LHCN-M2 (cell line): ENCODE data around the gene TATDN2. TPM values are rescaled to one million over a fixed set of nuclear protein-coding genes. Genes with fewer than 3 reads are reported as not detected.
A peak's percentile ranks its signal among the peaks of the same experiment; 100 is the strongest.

Experiments used
- DNase-seq: peaks from one replicate; pipeline ENCODE4 v3.0.0-alpha.2; 2012; ENCODE audit warnings: low read depth
- polyA plus RNA-seq: library from polyadenylated mRNA; unstranded; fragments of >200 nt; gene quantifications from one replicate; pipeline ENCODE4 v1.2.1, GENCODE V29; 2012; ENCODE audit warnings: missing spikeins
- total RNA-seq: library from RNA; depleted of rRNA; stranded (reverse); fragments of >200 nt; gene quantifications from 2 replicates; pipeline ENCODE4 v1.2.3, GENCODE V29; 2014; rRNA removed

The TATDN2 gene
- total RNA-seq: 11.4 and 12.9 TPM in 2 replicates
- 21.0 TPM for polyA plus RNA-seq

GRCh38 chr3:10248184-10248983, at the start of gene TATDN2:
Gene TATDN2, plus strand, starts transcription at chr3:10248459. Its CDS starts 742 bp downstream, at chr3:10249201.
- DNase-seq: peak; percentile 93

- DNase-seq: no peak
These were observed 49.3 kb upstream of the TATDN2 start for GRCh38 chr3:10198761-10199649.

GRCh38 chr3:10204921-10205320, 43.3 kb upstream of the TATDN2 start:
- DNase-seq: no peak

GRCh38 chr3:10205451-10206165, 42.7 kb upstream of the TATDN2 start:
- DNase-seq: peak; percentile 95

- no peak for DNase-seq
These were observed 42.1 kb upstream of the TATDN2 start for GRCh38 chr3:10206166-10206511.

- DNase-seq: no peak
These were observed 35.0 kb upstream of the TATDN2 start for GRCh38 chr3:10213156-10213792.

GRCh38 chr3:10215578-10216368, 32.5 kb upstream of the TATDN2 start:
- DNase-seq: no peak

GRCh38 chr3:10217359-10217758, 30.9 kb upstream of the TATDN2 start:
- DNase-seq: no peak

GRCh38 chr3:10219737-10220136, 28.5 kb upstream of the TATDN2 start:
- DNase-seq: no peak

GRCh38 chr3:10223676-10224639, 24.3 kb upstream of the TATDN2 start:
- DNase-seq: peak; percentile 65

- DNase-seq: peak; percentile 75
These were observed 23.2 kb upstream of the TATDN2 start for GRCh38 chr3:10224794-10225665.

- no peak for DNase-seq
These were observed 22.0 kb upstream of the TATDN2 start for GRCh38 chr3:10226293-10226692.

- DNase-seq: no peak
These were observed 19.9 kb upstream of the TATDN2 start for GRCh38 chr3:10228248-10228950.

- DNase-seq: no peak
These were observed 18.7 kb upstream of the TATDN2 start for GRCh38 chr3:10229576-10229975.

- no peak for DNase-seq
These were observed 16.1 kb upstream of the TATDN2 start for GRCh38 chr3:10232137-10232536.

GRCh38 chr3:10233988-10234387, 14.3 kb upstream of the TATDN2 start:
- no peak for DNase-seq

GRCh38 chr3:10234526-10235230, 13.6 kb upstream of the TATDN2 start:
- no peak for DNase-seq
